HG02884 (cell line): Measurements from ENCODE around the gene CD244.
"Not testable (repeated sequence)": the region's sequence is repeated elsewhere in the genome, so short reads cannot be mapped to it uniquely, and the experiment has no call there.

Experiments used
- ATAC-seq: cut with Tn5 transposase; IDR thresholded peaks from one replicate; pipeline ENCODE4 v1.9.1; 2021; ENCODE audit warnings: mild to moderate bottlenecking, moderate library complexity; ENCODE audit not compliant: unreplicated experiment

Gene CD244, protein sequence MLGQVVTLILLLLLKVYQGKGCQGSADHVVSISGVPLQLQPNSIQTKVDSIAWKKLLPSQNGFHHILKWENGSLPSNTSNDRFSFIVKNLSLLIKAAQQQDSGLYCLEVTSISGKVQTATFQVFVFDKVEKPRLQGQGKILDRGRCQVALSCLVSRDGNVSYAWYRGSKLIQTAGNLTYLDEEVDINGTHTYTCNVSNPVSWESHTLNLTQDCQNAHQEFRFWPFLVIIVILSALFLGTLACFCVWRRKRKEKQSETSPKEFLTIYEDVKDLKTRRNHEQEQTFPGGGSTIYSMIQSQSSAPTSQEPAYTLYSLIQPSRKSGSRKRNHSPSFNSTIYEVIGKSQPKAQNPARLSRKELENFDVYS

DNA sequence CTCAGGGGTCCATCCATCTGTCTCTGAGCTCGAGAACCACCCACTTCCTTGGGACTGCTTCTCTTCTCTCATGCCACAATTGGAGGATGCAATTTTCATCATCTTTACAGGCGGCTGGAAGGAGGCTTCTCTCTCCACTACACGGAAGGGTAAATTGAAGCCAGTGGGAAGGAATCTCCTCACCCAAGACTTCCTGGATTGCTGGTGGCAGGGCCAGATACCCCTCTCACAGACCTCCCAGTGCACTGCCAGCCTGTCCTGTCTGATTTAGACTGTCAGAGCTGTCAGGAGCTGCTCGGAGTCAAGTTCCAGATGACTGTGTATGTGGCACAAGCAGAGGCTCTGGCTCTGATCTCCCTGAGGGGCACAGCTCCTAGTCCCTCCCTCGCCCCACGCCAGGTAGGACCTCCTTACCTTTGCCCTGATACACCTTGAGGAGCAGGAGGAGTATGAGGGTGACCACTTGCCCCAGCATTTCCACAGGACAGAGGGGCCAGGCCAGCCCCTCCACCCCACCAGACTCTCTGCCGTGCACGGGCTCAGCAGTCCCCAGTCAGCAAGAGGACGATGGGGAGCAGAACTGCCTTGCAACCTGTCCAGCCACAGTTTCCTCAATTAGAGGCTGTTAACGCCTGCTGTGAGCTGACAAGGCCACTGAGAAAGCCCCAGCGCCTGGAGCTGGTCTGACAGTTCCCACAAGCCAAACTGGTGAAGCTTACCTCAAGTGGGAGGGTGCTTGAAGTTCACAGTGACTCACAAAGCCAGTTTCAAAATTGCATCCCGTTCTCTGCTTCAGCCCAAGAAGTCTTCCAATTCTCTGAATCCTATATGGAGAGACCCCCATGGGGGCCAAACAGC lies at the start of gene CD244:
TSS of gene CD244 (minus strand) at position 685 of the 858 bp plus-strand sequence. CDS start at position 475, 210 bp downstream.
- peak; percentile 94 for ATAC-seq

DNA sequence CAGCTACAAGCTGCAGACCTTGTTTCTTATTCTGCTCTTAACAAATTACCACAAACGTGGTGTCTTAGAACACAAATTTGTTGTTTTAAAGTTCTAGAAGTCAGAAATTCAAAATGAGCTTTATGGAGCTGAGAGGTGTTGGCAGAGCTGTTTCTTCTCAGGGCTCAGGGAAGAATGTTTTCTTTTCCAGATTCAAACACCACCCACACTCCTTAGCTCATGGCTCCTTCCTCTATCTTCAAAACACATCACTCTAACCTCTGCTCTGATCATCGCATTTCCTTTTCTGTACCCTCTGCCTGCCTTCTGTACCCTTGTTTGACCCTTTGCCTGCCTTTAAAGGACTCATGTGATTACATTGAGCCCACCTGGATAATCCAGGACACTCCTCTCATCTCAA lies 49.2 kb upstream of the CD244 start:
- no peak for ATAC-seq

DNA sequence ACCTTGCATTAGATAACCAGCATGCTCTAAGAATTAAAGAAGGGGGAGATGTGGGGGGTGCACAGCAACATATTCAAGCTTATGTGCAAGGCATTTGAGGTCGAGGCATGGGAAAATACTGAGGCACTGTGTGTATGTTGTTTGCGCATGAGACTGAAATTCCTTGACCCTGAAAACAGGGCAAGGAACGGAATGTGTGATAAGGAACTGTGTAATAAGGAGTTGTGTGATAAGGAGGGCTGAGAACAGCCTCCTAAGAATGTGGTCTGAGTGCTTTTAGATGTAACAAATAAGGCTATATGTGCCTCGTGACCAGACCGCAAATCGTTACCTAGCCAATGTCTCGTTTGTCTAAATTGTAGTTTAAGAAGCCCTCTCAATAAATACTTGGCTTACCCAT lies 48.8 kb upstream of the CD244 start:
- no peak for ATAC-seq

DNA sequence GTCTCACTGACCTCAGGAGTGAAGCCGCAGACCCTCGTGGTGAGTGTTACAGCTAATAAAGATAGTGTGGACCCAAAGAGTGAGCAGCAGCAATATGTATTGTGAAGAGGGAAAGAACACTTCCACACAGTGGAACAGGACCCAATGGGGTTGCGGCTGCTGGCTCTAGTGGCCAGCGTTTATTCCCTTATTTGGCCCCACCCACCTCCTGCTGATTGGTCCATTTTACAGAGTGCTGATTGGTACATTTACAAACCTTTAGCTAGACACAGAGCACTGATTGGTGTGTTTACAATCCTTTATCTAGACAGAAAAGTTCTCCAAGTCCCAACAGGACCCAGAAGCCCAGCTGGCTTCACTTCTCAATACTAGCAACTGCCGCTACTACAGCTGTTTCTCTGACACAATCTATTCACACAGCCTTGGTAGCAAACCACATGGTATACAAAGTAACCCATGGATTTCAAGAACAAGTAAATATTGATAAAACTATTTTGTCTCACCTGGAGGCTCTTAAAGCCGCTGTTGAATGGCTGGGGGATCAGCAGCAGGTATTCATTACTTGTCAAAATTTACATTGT lies 47.6 kb upstream of the CD244 start:
- no peak for ATAC-seq

DNA sequence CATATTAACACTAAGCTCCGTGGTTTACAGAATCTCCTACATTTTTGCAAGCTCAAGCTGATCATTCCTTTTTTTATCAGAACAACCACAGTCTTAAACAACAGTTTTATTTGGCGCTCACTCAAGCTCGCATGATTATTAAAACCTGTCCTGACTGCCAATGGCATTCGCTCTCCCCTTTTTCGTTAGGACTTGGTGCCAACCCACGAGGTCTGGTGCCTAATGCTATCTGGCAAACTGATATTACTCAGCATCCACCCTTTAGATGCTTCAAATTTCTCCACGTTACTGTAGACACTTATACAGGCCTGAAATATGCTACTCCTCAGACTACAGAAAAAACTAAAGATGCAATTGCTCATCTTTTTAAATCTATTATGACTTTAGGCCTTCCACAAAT lies 45.3 kb upstream of the CD244 start:
- ATAC-seq, result no peak

DNA sequence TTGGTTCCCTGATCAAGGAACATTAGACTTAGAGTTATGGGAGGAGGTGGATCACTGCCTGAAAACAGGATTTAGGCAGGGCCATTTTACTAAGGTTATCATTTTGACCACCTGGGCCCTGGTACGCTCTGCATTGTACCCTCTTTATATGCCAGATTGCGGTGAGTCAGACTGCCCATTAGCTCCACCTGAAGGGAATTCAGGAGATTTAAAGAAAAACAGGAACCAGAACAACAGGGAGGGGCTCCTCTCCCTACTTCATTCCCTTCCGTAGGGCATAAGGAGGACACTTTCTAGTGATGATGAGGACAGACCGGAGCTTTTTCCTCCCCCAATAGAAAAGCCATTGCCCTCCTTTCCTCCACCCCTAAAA lies 42.9 kb upstream of the CD244 start:
- no peak for ATAC-seq

DNA sequence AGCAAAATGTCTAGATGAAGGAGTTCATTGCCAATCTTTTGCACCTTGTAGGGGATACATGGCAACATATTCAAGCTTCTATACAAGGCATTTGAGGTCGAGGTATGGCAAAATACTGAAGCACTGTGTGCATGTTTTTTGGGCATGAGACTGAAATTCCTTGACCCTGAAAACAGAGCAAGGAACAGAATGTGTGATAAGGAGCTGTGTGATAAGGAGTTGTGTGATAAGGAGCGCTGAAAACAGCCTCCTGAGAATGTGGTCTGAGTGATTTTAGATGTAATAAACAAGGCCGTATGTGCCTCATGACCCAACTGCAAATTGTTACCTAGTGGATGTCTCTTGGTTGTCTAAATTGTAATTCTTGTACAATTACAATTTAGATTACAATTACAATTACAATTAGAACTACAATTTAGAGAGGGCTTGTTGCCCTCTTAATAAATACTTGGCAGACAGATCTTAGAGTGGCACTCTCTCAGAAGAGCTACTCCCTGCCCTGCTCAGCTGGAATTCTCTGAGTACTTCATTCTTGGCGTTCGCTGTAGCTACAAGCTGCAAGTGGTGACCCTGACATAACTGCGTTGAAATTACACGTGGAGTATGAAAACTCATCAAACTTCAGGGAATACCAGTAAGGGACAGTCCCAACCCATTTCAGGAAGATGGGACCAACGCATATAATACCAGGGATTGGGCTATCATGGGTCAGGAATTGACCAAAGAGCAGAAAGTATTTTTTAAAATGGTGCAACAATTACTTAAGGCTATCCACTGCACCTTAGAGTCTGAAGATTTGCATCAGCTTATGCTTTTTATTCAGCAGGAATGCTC lies 42.3 kb upstream of the CD244 start:
- ATAC-seq, result no peak

DNA sequence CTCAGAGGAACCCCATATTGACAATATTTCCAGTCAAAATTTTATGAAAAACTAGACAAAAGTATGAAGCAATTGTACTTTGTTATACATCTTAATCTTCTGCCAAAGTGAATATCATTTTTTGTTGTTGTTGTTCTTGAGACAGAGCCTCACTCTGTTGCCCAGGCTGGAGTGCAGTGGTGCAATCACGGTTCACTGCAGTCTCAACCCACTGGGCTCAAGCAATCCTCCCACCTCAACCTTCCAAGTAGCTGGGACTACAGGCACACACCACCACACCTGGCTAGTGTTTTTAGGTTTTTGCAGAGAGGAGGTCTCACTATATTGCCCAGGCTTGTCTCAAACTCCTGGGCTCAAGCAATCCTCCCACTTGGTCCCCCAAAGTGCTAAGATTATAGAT lies 39.6 kb upstream of the CD244 start:
- ATAC-seq, result not testable (repeated sequence)

DNA sequence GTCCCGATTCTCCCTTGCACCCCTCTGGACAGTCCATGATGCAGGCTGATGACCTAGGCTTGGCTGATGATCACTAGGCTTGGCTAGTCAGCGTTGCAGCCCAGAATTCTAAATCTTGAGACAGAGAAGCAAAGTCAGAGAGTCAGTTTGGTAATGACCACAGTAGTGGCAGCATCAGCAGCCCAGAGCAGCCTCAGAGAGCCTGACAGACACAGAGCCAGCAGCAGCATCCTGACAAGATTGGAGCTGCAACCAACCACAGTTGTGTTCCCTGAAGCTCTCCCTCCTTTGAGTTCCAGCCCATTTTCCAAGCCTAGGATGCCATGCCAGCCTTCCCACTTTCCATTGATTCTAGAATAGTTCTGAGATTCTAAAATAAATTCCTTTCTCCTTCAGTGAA lies 39.1 kb upstream of the CD244 start:
- ATAC-seq, result no peak

DNA sequence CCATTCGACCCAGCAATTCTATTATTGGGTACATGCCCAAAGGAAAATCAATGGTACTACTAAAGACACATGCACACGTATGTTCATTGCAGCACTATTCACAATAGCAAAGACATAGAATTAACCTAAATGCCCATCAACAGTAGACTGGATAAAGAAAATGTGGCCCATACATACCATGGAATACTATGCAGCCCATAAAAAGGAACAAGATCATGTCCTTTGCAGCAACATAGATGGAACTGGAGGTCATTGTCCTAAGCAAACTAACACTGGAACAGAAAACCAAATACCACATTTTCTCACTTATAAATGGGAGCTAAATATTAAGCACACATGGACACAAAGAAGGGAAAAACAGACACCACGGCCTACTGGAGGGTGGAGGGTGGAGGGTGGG lies 38.0 kb upstream of the CD244 start:
- not testable (repeated sequence) for ATAC-seq

DNA sequence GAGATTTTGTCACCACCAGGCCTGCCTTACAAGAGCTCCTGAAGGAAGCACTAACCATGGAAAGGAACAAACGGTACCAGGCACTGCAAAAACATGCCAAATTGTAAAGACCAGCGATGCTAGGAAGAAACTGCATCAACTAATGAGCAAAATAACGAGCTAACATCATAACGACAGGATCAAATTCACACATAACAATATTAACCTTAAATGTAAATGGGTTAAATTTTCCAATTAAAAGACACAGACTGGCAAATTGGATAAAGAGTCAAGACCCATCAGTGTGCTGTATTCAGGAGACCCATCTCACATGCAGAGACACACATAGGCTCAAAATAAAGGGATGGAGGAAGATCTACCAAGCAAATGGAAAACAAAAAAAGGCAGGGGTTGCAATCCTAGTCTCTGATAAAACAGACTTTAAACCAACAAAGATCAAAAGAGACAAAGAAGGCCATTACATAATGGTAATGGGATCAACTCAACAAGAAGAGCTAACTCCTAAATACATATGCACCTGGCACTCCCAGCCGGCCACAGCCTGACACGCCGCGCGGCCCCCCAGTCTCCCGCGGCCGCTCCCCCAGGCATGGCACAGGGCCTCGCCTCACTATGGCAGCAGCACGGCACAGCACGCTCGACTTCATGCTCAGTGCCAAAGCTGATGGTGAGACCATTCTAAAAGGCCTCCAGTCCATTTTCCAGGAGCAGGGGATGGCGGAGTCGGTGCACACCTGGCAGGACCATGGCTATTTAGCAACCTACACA lies 31.9 kb upstream of the CD244 start:
- not testable (repeated sequence) for ATAC-seq

DNA sequence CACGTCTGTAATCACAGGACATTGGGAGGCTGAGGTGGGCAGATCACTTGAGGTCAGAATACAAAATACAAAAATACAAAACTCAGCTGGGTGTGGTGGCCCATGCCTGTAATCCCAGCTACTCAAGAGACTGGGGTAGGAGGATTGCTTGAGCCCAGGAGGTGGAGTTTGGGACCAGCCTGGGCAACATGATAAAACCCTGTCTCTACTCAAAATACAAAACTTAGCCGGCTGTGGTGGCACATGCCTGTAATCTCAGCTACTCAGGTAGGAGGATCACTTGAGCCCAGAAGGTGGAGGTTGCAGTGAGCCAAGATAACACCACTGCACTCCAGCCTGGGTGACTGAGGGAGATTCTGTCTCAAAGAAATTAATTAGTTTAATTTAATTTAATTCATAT lies 28.8 kb upstream of the CD244 start:
- ATAC-seq, result no peak

DNA sequence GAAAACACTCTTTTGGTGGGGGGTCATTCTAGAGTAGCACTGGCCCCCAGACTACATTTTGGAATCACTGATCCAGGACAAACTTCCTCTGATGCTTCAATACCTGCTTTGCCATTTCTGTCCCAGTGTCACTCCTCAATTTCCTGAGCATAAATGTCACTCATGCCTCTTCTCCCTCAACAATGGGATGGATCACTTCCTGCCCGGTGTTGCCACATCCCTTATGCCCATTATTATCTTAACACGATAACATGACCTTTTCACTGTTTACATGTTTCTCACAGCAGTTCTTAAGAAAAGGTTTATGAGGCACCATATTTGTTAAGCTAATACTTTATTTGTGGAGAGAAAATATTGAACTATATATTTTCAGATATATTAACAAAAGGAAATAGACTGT lies 26.2 kb upstream of the CD244 start:
- ATAC-seq, result no peak

DNA sequence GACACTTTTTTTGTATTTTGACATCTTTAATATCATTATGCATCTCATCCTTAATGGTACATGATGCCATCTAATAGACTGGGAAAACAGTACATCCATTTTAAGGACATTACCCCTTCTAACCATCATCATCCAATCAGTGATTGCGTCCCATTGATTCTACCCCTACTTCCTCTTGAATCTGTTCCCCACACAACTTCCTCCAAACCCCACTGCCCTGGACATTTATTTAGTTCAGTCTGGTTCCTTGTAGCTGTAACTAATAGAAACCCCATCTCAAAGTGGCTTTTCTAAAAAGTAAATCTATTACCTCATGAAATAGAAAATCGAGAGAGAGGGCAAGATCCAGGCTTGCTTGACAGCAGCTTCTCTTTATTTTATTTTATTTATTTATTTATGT lies 24.4 kb upstream of the CD244 start:
- ATAC-seq, result no peak

DNA sequence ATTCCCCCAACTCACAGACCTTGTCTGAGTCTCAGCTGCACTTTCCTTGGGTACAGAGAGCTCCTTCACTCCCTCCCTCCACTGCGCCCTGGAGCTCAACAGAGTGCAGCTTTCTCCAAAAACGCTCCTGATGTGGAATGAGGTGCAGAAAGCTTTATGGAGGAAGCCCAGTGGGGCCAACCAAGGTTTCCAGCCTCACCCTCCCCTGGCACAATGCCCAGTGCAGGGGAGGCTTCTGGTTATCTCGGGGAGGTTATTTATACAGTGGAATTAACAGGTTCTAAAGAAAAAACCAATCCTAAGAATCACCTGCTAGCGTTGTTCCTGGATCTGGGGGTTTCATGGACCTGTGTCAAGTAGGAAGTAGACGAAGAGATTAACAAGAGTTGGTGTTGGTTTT lies 22.4 kb upstream of the CD244 start, which contains the start of gene ITLN1:
TSS of gene ITLN1 (minus strand) at position 139 of the 400 bp plus-strand sequence. CDS start 303 bp downstream, outside the sequence.
- ATAC-seq, result no peak

DNA sequence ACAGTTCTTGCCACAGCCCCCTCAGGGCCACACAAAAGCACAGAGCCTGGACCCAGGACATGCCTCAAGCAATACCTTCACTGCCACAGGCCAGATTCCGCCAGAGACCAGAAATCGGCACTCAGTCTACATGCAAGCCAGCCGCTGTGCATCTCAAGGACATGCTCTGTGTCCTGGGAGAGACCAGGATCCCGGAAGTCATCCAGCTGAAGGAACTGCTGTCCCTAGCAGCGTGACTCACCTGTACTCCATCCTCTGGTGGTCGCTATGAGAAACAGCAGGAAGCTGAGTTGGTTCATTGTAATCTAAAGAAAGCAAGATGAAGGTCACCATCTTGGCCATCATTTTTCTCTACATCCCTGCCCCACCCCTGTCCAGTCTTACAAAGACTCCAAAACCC lies 21.9 kb upstream of the CD244 start:
- ATAC-seq, result no peak

DNA sequence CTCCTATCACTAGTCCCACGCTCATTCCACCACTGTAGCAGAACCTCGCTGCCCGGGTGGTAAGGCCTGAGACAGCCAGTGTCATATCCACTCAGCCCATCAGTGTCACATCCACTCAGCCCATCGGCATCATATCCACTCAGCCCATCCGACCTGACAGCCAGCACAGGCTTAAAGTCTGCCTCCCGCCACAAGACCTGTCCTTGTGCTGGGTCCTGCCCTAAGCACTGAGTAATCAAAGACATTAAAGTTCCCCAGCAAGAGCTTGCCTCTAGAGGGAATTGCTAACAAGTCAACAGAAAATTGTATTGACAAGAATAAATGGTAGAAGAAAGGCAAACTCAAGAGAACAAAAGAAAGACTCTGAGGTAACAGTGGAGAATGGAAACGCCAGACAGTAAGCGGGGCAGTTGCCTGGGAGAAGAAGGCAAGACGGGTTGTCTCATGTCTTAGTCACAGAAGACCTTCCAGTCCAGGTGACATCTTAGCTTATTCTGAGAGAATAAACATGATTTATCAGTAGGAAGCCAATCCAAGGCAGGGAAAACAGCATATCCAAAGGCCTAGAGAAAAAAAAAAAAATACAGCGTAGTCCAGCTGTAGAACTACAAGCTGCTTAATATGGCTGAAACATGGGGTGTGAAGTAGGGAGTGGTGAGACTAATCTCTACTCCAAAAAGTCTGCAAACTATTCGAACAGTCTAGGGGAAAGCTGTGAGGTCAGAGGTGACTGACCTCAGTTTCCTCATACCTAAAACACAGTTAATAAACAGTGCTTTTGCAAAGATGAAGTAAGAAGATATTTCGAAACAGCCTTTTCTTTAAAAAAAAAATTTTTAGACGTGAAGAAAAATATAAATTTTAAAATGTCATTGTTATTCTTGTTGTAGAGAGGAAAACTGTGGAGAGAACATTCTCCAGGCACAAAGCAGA lies 21.2 kb upstream of the CD244 start:
- ATAC-seq, result no peak

DNA sequence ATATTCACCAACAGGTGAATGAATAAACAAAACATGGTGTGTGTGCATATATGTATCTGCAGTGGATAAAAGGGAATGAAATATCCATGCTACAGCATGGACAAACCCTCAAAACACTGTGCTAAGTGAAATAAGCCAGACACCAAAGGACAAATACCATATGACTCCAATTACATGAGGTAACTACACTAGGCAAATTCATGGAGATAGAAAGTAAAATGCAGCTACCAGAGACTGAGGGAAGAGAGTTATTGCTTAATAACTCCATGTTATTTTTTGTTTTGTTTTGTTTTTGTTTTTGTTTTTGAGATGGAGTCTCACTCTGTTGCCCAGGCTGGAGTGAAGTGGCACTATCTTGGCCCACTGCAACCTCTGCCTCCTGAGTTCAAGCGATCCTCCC lies 19.9 kb upstream of the CD244 start:
- ATAC-seq, result no peak

DNA sequence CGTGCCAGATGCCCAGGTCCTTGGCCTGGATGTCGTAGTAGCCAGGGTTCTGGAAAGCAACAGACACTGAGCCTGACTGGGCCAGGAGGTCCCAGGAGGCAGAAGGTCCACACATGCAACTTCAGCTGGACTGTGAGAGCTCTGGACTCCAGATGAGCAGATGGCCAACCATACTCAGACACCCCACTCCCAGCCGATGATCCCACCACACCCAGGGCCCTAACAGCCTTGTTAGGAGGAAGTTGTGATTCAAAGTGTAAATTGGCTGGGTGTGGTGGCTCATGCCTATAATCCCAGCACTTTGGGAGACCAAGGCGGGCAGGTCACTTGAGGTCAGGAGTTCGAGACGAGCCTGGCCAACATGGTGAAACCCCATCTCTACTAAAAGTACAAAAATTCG lies 18.6 kb upstream of the CD244 start:
- not testable (repeated sequence) for ATAC-seq
